AG04449 (cell line): ENCODE data around the gene RTF1.

Experiments
- CTCF ChIA-PET: fragments of 350-600 bp; formaldehyde crosslinking; extraction: SDS; loops from one replicate; lab custom pipeline; 2021; ENCODE audit warnings: antibody characterized with exemption; lab: Yijun Ruan, JAX
- POLR2A ChIA-PET: fragments of 400-600, 350-600 bp; formaldehyde crosslinking; extraction: SDS; loops from one replicate; lab custom pipeline; 2020; ENCODE audit warnings: antibody characterized with exemption, inconsistent platforms; lab: Yijun Ruan, JAX
- DNase-seq: peaks from one replicate; pipeline ENCODE4 v3.0.0-alpha.2; 2010; ENCODE audit warnings: low read depth, low spot score
- H3K4me3 ChIP-seq: 2 replicates; pipeline ENCODE4 v1.5.1; 2011; ENCODE audit warnings: low read depth, mild to moderate bottlenecking, control low read depth, low read length
- TF ChIP-seq, protein P1 (sequence below): IDR thresholded peaks from one replicate; pipeline ENCODE4 v1.5.1; 2011; ENCODE audit warnings: mild to moderate bottlenecking, moderate library complexity, low read length, control low read depth, inconsistent platforms; ENCODE audit not compliant: insufficient read depth; ENCODE audit errors: missing control alignments

RTF1 gene

GRCh38 chr15:41394924-41395323 lies 22.0 kb upstream of the RTF1 start:
- ChIA-PET CTCF (no interaction called here), POLR2A (no interaction called here)
- H3K4me3 ChIP-seq, result no peak overlapping the region
- TF ChIP-seq, protein P1, sequence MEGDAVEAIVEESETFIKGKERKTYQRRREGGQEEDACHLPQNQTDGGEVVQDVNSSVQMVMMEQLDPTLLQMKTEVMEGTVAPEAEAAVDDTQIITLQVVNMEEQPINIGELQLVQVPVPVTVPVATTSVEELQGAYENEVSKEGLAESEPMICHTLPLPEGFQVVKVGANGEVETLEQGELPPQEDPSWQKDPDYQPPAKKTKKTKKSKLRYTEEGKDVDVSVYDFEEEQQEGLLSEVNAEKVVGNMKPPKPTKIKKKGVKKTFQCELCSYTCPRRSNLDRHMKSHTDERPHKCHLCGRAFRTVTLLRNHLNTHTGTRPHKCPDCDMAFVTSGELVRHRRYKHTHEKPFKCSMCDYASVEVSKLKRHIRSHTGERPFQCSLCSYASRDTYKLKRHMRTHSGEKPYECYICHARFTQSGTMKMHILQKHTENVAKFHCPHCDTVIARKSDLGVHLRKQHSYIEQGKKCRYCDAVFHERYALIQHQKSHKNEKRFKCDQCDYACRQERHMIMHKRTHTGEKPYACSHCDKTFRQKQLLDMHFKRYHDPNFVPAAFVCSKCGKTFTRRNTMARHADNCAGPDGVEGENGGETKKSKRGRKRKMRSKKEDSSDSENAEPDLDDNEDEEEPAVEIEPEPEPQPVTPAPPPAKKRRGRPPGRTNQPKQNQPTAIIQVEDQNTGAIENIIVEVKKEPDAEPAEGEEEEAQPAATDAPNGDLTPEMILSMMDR, result no peak
- no peak for DNase-seq

GRCh38 chr15:41396111-41396510 lies 20.8 kb upstream of the RTF1 start:
- POLR2A ChIA-PET, result no interaction called here
- DNase-seq, result no peak
- no peak overlapping the region for H3K4me3 ChIP-seq
- CTCF ChIA-PET, result no interaction called here
- TF ChIP-seq, protein P1, result no peak

DNA sequence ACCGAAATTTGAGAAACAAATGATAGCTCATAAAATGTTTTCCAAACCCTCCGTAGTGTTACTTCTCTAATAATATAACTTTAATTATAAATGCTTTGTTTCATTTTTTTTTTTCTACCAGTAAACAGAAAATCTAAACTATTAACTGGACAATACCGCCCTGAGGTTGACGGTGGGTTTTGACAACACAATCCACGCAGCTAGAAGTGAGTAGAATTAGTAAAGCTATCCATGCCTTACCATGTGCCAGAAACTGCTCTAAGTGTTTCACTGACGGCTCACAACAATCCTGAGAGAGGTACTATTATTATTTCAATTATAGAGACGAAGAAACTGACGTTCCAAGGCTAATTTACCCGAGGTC lies 15.0 kb upstream of the RTF1 start:
- peak overlapping the region; percentile 93 for H3K4me3 ChIP-seq
- no peak for DNase-seq
- ChIA-PET POLR2A (no interaction called here), CTCF (interaction anchor here (1.5 kb wide), 1 partner anchor 503 kb away, joined by 3 read pairs; no protein-coding TSS in a partner anchor)
- TF ChIP-seq, protein P1, result no peak

DNA sequence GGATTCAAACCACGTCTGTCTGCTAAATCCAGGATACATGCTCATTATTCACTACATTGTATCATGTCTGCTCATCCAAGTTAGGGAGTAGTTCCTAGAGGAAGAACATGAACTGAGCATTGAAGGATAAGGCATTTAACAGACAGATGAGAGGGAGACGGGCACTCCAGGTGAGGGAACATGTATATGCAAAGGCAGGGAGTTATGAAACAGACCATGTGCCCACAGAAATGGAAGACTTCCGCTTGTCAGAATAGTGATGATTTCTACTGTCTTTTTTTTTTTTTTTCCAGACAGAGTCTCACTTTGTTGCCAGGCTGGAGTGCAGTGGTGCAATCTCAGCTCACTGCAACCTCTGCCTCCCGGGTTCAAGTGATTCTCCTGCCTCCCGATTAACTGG lies 9.6 kb upstream of the RTF1 start:
- POLR2A ChIA-PET, result no interaction called here

DNA sequence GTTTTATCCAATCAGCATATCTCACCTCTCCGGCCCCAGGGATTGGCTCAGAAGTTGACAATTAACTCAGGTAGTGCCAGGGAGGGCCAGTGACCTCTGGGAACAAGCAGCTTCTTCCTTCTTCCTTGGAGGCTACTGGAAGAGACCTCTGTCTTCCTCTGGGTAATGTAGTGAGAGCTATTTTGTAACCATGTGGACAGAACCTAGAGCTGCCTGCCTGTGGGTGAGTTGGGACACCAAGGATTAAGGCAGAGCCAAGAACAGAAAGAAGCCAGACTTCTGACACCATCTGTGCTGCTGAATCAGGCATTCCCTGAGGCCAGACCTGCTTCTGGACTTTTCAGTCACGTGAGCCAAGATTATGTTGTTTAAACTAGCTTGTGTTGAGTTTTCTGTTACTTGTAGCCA lies 8.7 kb upstream of the RTF1 start:
- DNase-seq, result peak; percentile 21
- ChIA-PET POLR2A (no interaction called here), CTCF (interaction anchor here (0.6 kb wide), 1 partner anchor 10 kb away, joined by 3 read pairs; no protein-coding TSS in a partner anchor)
- no peak overlapping the region for H3K4me3 ChIP-seq
- TF ChIP-seq, protein P1, result no peak

More for the DNA sequence above, 9.6 kb upstream of the RTF1 start:
- no peak for DNase-seq
- H3K4me3 ChIP-seq, result no peak overlapping the region
- TF ChIP-seq, protein P1, result no peak
- CTCF ChIA-PET, result no interaction called here

DNA sequence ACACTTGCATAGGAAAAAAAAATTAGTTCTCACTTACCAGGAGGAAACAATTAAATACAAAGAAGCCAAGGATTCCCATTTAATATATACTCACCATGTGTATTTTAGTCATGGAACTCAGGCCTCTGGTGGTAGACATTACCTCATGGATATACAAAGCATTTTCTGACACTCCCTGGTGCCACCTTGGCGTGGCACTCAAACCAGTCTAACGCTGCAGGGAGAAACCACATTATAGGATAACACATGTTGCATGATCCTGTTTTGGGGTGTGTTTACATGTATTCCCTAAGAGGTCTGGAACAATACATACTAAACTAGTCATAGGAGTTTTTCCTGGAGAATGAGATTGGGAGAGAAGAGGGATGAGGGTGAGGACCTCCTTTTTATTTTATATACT lies 5.9 kb upstream of the RTF1 start:
- TF ChIP-seq, protein P1, result no peak
- ChIA-PET POLR2A (no interaction called here), CTCF (no interaction called here)
- H3K4me3 ChIP-seq, result no peak overlapping the region
- no peak for DNase-seq
